ENCODE results near the gene MATN1.

The MATN1 gene

DNA sequence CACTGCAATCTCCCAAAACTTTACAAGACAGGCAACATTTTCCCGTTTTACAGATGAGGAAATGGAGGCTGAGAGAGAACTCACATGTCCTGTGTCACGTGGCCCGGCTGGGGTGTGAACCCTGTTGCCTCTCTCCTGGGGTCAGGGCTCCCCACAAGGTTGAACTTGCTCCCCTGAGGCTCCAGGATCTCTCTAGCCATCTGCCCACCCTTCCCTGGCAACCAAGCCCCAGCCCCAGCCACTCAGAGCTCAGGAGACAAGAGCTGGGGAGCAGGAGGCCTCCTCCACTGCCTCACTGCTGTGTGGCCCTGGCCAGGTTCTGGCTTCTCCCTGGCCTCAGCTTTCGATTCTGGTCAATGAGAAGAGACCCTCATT lies 22.4 kb upstream of the MATN1 start:
- no peak for DNase-seq (ENCODE audit: low read depth, low spot score)

DNA sequence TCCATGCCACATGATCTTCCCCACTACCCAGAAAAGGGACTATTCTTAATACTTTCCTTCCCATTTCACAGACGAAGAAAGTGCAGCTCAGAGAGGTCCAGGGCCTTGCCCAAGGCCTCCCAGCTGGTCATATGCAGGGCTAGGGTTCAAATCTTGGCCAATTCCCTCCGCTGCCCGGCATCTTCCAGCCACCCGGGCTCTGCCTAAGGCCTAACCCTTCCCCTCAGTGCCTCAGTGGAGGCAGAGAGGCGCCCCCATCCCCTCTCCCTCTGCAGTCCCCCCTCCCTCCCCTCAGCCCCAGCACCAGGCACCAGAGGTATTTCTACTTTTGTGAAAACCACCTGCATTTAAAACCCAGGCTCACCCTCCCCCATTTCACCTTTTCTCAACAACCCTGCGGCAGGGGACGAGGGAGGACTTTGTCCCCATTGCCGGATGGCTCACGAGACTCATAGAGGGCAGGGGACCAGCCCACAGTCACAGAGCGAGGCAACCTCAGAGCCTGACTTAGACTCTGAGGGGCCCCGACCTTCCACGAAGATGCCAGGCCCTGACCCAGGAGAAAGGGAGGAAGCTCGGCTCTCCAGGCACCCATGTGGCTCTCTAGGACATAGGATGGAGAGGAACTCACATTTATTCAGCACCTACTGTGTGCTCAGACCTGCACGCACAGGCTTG lies 21.9 kb upstream of the MATN1 start:
- no peak for DNase-seq (ENCODE audit: low read depth, low spot score)

DNA sequence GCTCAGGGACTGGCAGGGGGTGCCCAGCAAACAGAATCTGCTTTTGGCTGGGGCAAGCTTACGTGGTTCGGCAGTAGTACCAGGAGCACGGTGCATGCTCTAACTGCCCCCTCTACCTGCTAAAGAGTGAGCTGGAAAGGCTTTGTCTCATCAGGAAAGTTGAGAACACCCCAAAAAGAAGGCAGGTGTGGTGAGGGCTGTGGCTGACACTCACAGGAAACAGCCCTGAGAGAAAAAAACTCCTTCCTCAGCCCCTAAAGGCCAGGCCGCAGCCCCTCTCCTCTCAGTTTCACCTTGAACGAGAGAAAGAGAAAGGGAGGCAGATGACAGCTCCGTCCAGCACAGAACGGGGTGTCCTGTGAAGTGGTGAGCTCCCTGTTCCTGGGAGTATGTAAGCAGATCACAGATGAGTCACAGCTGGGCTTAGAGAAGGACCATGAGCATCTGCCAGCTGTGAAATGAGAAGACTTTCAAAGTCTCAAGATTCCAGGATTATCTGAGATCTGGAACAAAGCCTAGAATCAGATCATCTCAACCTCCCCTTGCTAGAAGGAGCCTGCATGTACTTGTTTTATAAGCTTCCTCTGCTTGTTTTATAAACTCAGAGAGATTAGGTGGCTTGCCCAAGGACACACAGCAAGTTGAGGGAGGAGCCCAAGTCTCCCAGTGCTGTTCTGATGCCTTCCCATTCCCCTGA lies 20.8 kb upstream of the MATN1 start:
- no peak for DNase-seq (ENCODE audit: low read depth, low spot score)

DNA sequence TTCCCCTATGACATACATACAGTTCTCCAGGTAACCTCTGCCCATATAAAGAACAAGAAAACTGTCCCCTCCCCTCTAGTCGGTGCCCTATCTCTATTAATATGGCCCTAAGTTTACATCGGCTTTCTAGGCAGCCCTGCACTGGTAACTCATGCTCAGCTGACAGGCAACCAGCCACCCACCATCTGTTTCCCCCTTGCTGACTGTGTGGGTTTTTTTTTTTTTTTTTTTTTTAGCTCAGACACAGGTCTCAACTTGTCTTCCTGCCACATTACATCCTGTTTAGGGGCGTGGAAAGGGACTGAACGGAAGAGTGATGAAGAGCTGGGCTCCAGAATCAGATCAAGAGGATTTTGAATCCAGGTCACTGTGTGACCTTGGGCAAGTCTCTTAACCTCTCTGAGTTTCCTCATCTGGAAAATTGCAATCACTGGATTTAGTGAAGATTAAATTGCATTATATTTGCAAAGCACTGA lies 20.2 kb upstream of the MATN1 start:
- no peak for DNase-seq (ENCODE audit: low read depth, low spot score)

DNA sequence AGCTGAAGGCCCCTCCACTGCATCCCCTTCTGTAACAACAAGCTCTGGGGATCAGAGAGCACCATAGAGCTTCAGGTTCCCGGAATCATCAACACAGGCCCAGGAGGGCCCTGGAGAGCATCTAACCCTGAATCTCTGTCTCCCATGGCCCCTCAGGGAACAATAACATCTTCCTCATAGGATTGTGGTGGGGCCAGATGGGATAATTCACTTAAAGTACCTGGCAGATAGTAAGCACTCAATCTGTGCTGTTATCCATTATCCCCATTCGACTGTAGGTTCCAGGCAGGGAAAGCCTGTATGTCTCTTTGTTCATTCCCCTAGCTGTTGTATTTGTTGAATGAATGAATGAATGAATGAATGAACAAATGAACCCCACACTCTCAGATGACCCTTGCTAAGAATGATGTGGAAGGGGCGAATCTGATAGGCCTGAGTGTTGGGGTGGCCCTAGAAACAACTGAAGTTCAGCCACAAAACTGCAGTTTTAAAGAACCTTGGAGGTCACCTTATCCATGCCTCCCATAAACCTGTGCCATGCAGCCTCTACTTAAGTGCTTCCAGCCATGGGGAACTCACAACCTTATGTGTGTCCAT lies 19.7 kb upstream of the MATN1 start:
- DNase-seq (ENCODE audit: low read depth, low spot score) = no peak

DNA sequence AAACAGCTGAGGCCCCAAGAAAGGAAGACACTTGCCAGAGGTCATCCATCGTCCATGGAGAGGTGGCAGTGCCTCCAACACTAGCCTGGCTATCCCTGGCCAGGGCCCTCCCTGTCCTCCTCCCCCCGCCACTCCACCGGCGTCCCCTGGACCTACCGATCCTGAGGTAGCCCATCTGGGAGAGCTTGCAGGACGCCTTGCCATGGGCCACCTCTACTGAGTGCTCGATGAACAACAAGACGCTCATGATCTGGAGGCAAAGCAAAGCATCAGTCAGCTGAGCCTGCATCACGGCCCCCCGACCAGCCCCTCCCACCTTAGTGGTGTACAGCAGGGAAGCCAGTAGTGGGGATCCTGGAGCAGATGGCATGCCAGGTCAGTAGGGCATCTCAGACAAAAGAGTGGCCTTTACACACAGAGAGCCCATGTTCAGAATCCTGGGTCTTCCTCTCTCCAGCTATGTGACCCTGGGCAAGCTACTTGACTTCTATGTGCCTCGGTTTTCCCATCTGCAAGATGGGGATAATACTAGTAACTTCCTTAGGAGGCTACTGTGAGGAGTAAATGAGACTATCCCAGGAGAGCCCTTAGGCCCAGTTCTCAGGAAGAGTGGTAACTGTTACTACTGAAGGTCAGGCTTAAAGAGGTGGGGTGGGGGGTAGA lies 19.0 kb upstream of the MATN1 start:
- DNase-seq (ENCODE audit: low read depth, low spot score) = no peak

DNA sequence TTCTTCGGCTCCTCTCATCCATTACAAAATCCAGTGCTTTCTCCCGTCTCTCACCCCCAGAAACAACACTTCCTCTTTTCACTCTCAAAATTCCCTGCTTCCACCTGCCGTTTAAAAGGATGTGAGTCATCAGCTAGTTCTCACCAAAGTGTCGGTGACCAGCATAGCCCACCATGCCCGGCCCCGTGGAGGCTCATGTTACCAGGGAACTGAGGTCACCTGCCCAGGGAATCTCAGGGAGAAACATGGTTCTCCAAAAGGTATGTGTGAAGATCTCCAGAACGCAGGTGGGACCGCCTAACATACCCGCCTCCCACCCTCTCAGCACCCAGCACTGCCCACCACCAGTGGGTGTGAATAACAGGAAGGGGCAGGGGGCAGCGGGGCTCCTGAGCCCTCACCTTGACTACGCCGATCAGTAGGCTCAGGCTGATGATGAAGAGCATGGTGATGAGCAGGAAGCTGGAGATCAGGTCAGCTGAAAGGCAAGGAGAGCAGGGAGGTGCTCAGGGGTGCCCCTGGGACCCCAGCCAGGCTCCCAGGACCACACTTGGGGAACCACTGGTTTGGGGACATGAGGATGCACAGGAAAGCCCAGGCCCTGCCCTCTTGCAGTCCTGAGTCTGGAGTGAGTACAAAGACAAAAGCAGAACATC lies 18.0 kb upstream of the MATN1 start:
- DNase-seq (ENCODE audit: low read depth, low spot score) = no peak

DNA sequence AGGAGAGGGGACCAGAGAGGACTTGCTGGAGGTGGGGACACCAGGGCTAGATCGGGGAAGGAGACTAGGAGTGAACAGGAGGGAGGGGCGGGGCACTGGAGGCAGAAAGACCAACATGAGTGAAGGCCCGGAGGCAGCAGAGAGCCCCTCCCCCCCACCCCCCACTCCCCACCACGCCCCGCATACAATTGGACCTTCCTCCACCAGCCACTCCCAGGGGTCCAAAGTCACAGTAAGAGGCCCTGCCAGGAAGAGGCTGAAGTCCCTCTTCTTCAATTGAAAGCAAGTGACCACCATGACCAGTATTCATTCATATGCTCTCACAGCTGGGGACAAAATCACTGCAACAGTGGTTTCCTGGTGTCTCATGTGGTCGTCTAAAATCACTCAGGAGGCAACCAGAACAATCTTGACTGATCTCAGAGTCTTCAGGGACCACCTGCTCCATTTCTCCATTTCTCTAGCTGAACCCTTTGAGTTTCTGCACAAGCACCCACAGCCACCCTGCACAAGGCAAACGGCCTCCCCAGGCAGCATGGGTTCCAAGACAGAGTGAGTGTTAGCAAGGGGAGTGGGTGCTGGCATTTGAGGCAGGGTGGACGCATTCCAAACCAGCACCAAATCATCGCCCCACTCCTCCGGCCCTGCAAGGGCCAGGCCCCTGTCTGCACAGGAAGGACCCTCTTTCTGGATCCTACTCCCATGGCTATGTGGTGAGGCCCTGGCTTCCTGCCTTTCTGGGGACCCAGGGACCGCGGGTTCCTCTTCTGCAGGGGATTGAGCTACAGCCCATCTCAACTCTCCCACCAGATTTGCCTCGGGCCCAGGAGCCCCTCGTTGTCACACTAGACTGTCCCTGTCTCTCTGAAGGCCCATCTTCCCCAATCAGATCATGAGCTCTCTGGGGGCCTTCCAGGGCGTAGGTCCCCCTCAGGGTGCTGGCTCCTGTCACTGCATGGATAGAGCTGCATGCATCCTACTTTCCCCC lies 17.2 kb upstream of the MATN1 start:
- DNase-seq (ENCODE audit: low read depth, low spot score) = no peak

DNA sequence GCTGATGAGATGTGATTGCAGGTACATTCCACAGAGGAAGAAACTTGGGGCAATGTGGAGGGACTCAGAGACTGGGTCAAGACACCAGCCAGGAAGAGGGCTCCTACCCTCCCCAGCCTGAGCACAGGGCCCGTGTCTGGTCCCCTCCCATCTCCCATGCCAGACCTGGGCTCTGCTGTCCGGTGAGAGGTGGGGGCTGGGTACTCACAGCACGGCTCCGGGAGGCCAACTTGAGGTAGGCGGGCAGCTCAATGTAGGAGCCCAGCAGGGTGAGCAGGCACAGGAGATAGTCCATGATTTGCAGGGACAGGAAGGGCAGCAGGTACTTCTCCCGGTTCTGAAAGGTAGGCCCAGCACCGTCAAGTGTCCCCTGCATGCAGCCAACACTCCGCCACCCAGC lies 16.2 kb upstream of the MATN1 start:
- DNase-seq (ENCODE audit: low read depth, low spot score) = no peak

DNA sequence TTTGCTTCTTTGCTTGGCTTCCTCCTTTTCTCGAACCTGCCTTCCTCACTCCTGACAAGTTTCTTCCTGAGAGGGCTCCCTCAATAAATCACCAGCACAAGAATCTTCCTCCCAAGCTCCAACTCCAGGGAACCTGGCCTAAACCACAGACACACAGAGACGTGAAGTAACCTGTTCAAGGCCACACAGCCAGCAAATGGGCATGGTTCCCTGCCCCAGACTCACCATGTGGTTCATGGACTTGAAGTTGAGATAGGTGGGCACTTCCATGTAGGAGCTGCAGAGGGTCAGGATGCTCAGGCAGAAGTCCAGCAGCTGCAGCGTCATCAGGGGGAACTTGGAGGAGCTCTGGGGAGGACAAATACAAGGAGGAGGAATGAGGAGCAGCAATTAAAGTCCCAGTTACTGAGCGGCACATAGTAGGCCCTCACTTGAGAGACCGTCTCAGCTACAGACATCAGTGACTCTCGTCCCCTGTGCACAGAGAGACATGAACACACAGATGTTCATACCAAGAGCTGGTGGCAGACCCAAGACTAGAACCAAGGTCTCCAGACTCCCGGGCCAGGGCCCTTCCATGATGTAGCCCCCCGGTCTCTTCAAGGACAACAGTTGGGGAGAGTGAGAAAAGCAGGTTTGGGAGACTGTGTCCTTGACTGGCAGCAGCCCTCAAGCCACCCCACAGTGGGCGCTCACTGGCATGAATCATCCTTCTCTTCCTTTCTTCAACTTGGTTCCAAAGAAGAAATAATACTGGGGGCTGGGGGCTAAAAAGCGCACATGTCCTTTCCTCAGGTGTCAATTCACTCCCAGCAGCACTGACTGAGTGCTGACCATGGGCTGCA lies 15.6 kb upstream of the MATN1 start:
- no peak for DNase-seq (ENCODE audit: low read depth, low spot score)

DNA sequence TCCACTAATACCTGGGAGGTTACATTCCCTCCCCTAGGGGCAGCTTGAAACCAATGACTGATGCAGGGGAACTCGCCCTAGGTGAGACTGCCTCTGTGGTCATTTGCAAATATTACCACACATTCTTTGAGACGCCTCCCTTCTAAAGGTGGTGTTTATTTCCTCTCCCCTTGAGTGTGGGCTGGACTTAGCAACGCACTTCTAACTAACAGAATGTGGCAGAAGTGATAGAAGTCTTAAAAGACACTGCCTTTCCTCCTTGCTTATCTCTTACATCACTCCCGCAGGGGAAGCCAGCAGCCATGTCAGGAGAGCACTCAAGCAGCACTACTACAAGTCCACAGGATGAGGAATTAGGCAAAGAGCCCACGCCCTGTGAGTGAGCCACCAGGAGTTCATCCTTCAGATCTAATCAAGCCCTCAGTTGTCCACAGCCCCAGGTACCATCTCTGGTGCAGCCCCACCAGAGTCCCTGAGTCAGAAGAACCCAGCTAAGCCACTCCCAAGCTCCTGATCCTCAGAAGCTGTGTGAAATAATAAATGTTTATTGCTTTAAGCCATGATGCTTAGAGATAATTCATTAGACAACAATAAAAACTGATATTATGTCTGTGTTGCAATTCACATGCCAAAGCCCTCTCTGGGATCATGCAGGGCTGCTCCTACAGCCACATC lies 14.8 kb upstream of the MATN1 start:
- no peak for DNase-seq (ENCODE audit: low read depth, low spot score)

DNA sequence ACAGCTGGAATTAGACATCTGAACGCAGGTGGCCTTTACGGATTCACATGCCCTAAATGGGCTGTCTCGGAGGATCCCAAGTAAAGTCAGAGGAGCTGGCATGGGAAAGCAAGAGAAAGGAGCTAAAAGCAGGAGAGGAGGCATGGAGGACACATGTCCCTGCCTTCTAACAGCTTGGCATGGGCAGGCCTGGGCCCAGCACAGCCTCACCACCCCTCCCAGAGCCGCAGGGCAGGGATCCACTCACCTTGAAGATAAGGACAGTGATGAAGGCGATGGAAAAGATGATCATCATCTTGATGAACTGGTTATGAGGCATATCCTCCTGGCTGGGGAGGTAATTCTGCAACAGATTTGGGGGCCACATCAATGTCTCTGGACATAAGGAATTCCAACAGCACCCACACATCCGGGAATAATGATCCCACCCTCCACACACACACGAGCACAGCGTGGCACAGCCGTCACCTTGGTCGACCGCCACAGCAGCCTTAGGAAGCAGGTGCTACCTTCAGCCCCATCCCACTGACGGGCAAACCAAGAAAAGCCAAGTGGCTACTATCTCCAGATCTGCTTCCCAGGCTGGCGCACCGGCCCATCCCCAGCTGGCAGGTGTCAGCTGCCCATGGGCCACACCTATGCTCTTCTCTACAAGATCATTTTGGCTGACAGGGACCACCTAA lies 14.1 kb upstream of the MATN1 start:
- DNase-seq (ENCODE audit: low read depth, low spot score) = no peak

DNA sequence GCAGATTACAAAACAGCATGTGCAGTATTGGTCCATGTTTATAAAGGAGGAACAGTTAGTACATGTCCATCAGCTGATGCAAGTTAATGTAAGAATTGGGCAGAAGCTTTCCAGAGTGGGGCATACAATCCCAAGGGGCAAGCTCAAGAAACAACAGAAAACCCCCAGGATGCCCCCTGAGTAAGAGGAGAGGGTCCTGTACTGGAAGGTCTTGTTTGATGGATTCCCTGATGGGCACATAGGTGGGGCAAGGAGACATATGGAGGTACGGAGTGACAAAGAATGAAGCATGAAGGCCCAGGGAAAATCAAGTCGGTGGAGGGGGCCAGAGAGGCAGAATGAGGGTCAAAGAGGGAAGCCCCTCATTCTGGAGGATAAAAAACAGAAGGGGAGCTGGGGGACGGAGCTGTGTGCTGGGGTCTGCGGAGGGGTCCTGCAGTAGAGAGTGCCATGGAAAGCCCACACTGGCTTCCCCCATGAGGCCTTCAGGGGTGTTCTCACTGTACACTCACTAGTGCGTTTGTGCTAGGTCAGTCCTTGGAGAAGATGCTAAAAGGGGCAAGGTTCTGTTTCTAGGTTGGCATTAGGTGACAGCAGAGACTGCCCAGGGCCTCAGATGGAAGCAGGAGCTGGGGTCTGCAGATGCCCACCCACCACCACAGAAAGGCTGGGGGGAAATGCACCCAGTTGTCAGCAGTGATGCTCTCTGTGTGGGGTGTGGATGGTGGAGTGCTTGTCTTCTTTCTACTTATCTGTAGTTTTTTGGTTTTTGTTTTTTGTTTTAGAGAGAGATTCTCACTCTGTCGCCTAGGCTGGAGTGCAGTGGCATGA lies 12.5 kb upstream of the MATN1 start:
- DNase-seq (ENCODE audit: low read depth, low spot score) = no peak

DNA sequence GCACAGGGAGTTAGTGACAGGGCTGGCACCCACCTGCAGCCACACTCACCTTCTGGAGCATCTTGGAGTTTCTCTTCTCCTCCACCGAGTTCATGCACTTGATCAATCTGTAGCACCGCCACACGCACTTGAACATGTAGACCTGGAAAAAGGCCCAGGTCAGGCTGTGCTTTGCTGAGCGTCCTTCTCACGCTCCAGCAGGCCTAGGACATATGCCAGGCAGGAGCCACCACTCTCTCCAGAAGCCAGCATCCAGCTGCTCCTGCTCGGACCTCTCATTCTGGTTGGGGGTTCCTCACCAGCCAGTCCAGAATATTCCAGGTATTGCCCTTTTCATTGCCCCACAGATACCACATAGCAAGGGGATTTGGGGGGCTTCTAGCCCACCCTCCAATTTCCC lies 11.7 kb upstream of the MATN1 start:
- no peak for DNase-seq (ENCODE audit: low read depth, low spot score)

DNA sequence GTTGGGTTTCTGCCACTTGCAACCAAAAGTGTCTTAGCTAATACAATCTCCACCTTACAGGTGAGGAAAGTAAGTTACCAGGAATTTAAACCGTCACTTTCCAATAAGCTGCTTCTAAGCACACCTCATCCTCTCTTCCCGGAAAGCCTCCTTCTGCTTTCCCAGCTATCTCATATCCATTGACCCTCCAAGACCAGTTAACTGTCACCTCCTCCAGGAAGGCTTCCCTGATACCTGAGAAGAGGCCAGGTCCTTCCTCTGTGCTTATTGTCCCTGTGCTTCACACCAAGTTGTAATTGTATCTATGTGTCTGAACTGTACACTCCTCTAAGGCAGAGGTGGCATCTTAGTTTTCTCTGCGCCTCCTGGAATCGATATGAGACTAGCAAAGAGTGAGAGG lies 11.2 kb upstream of the MATN1 start:
- no peak for DNase-seq (ENCODE audit: low read depth, low spot score)

DNA sequence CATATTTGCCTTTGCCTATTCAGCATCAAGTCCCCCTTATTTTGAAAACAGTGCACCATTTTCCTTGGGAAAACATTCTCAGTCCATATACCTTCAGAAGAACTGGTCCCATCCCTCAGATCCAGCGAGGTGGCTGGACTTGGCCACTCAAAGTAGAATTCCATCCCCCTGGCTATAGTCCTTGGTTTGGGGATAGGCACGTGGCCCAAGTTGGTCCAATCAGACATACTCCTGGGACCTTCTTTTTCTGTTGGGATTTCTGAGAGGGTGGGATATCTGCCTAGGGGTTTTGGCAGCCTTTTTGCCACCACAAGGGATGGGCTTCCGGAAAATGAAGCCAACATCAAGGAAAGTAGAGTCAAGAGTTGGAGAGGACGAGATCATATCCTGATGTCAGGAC lies 10.7 kb upstream of the MATN1 start:
- DNase-seq (ENCODE audit: low read depth, low spot score) = no peak

DNA sequence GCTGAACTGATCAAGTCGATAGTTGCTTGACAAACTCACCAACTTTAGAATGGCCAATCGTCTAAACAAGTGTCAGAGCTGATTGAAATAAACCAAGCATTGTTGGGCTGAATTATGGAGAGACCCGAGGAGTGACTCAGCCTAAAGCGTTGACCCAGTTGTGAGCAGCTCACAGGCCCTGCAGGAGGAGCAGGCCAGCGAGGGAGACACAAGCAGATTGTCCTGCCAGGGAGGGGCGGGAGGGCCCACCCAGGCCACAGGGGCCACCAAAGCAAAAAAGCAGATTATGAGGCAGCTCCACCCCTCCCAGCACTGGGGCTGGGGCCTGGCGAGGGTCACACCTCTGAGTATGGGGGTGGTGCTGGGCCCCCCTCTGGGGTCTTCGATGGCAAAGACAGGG lies 10.1 kb upstream of the MATN1 start:
- no peak for DNase-seq (ENCODE audit: low read depth, low spot score)
